ENCODE data around the gene POLE3.
A peak's percentile ranks its signal among the peaks of the same experiment; 100 is the strongest.

The POLE3 gene

DNA sequence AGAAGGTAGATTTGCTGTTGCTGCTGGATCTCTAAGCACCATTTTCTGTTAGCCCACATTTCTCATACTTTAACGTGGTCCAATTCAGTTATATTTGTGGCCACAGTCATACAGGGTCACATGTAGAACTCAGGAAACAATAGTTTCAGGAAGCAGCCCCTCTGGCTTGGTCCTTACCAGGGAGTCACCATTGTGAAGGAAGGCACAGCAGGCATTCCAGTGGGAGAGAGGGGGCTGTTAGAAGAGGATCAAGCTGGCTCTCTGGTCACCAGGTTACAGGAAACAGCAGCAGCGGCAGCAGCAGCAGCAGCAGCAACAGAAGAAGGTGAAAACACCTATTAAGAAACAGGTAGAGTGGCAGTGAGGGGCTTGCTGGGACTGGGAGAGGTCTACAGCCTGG is 14.6 kb upstream of the POLE3 start:
- H3K4me3 ChIP-seq (ENCODE audit: low read depth, low read length), result no peak overlapping the region
- DNase-seq (ENCODE audit: low read depth), result no peak
- TF ChIP-seq, protein P1, sequence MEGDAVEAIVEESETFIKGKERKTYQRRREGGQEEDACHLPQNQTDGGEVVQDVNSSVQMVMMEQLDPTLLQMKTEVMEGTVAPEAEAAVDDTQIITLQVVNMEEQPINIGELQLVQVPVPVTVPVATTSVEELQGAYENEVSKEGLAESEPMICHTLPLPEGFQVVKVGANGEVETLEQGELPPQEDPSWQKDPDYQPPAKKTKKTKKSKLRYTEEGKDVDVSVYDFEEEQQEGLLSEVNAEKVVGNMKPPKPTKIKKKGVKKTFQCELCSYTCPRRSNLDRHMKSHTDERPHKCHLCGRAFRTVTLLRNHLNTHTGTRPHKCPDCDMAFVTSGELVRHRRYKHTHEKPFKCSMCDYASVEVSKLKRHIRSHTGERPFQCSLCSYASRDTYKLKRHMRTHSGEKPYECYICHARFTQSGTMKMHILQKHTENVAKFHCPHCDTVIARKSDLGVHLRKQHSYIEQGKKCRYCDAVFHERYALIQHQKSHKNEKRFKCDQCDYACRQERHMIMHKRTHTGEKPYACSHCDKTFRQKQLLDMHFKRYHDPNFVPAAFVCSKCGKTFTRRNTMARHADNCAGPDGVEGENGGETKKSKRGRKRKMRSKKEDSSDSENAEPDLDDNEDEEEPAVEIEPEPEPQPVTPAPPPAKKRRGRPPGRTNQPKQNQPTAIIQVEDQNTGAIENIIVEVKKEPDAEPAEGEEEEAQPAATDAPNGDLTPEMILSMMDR (IDR thresholded peaks at IDR 0.05; ENCODE audit: low read depth, low read length, missing control alignments), result no peak

DNA sequence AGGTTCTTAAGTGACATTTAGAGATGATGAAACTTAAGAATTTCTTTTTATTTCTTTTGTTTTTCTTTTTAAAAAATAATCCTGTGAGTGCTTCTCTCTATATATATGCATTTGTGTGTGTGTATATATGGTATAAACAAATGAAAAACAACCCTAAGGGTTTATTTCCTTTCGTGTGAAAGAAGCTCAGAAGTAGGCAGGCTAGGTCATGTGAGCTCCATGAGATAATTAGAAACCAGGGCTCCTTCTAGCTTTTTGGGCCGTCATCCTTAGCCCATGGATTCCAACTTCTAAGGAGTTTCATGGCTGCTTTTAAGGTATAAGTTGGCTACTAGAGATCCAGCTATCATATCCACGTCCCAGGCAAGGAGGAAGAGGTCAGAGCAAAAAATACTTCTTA is 11.3 kb upstream of the POLE3 start:
- DNase-seq (ENCODE audit: low read depth), result no peak
- TF ChIP-seq, protein P1 (IDR thresholded peaks at IDR 0.05; ENCODE audit: low read depth, low read length, missing control alignments), result no peak

DNA sequence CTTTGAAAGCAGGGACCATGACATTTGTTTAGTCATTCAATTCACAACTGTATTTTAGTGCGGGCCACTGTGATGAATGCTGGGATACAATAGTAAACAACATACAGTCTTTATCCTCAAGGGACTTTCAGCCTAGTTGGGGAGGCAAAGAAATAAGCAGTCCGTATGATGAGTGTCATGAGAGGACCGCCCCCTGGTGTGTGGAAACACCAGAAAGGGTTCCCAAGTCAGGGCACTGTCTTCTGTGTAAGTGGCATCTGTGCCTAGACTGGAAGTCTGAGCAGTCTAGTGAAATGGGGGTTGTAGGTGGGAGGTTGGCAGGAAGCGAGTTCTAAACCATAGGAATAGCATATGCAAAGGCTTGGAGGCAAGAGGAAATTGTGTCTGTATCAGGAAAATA is 6.9 kb upstream of the POLE3 start:
- no peak overlapping the region for H3K4me3 ChIP-seq (ENCODE audit: low read depth, low read length)
- TF ChIP-seq, protein P1 (IDR thresholded peaks at IDR 0.05; ENCODE audit: low read depth, low read length, missing control alignments), result no peak
- no peak for DNase-seq (ENCODE audit: low read depth)

More for the DNA sequence above, 11.3 kb upstream of the POLE3 start:
- no peak overlapping the region for H3K4me3 ChIP-seq (ENCODE audit: low read depth, low read length)

DNA sequence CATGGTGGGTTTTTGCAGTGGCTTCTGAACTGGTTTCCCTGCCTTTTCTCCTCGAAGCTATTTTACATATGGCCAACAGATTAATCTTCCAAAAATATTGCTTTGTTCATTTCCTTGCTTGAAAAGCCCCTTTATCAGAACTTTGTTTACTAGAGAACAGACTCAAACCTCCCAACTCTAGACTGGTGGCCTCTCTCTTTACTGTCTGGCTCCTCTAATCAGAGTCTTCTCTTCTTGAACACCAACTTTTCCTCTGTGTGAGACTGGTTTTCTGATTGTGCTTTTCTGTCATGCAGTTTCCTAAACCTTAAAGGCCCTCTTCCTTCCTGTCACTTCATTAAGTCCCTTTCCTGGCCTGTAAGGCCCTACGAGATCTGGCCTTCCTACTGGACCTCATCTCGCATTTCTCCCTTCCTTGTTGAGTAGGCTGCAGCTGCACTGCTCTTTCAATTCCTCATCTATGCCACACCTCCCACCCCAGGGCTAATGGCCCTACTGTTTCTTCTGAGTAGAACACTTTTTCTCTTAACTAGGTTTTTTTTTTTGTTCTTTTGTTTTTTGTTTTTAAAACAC is 5.8 kb upstream of the POLE3 start:
- DNase-seq (ENCODE audit: low read depth), result peak; percentile 78
- no peak overlapping the region for H3K4me3 ChIP-seq (ENCODE audit: low read depth, low read length)
- TF ChIP-seq, protein P1 (IDR thresholded peaks at IDR 0.05; ENCODE audit: low read depth, low read length, missing control alignments), result no peak

DNA sequence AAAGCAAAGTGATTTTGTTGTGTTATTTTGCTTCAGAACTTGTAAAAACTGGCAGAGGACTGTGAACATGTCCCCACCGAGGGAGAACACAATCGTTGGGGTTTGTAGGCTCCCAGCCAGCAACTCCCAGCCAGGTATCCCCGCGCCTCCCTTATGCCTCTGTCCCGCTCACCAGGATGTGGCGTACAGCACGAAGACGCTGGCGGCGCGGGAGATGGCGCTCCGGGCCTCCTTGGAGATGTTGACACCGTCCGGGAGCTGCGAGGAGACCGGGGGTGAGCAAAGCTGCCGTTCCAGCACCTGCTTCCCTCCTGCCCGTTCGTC is 630 bp downstream of the POLE3 start:
- no peak for DNase-seq (ENCODE audit: low read depth)
- TF ChIP-seq, protein P1 (IDR thresholded peaks at IDR 0.05; ENCODE audit: low read depth, low read length, missing control alignments), result no peak
- H3K4me3 ChIP-seq (ENCODE audit: low read depth, low read length), result peak overlapping the region; percentile 73

DNA sequence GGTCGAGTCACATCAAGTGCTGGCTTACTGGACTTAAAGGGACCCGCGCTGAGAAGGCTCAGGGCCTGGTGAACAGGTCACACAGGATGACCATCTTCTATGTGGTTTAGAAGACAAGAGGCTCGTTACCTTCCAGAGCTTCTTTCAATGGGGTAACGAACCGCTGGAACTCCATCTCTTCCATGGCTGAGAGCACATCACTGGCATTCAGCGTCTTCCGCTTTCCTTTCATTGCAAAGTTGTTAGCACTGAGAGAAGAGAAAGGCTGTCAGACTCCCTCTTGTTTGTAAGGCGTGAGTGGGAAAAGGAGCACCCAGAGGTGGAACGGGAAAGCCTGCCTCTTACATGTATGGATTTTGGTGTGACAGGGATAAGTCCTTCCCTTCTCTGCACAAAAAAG is 994 bp downstream of the POLE3 start:
- DNase-seq (ENCODE audit: low read depth), result no peak

More for the DNA sequence above, 994 bp downstream of the POLE3 start:
- peak overlapping the region; percentile 73 for H3K4me3 ChIP-seq (ENCODE audit: low read depth, low read length)
- TF ChIP-seq, protein P1 (IDR thresholded peaks at IDR 0.05; ENCODE audit: low read depth, low read length, missing control alignments), result no peak

Measured in GM12864 (cell line).